A549 (cell line): ENCODE data around the gene IL1RN. TPM values are rescaled to one million over a fixed set of nuclear protein-coding genes. Genes with fewer than 3 reads are reported as not detected.

ENCODE experiments used
- ATAC-seq, 2 experiments: fragments of 200-7000 bp in 1 of 2; fragments of >200 bp in 1 of 2; cut with Nextera tagmentation in 1 of 2; cut with Tn5 transposase in 1 of 2; 3 replicates each; pipeline versions ENCODE4 v1.8.0 to v1.9.1; 2018 to 2020; ENCODE audit warnings: mild to moderate bottlenecking in 1 of 2, moderate library complexity in 1 of 2
- CTCF ChIA-PET: fragments of 300-600 bp; sonication (Branson Sonifier 250); formaldehyde crosslinking; extraction: SDS; loops from one replicate; lab custom pipeline; 2021; ENCODE audit warnings: antibody characterized with exemption, inconsistent platforms; lab: Yijun Ruan, JAX
- POLR2A ChIA-PET: fragments of 350-600 bp; formaldehyde crosslinking; extraction: SDS; loops from one replicate; lab custom pipeline; 2021; ENCODE audit warnings: antibody characterized with exemption, inconsistent platforms; lab: Yijun Ruan, JAX
- DNase-seq, 2 experiments: peaks; one replicate each; pipeline versions ENCODE4 v3.0.0 to v3.0.0-alpha.2; 2011 to 2016; ENCODE audit warnings: low read depth in 1 of 2, low spot score in 1 of 2
- FAIRE-seq: peaks from 2 replicates; lab custom pipeline; 2011; peaks lifted over from hg19 to GRCh38; lab: Jason Lieb, UNC
- H3K27ac ChIP-seq, 2 experiments: fragments of >200 bp; sonication (Bioruptor Twin); formaldehyde crosslinking; 3 replicates each; pipeline ENCODE4 v1.5.1; 2016 to 2017
- H3K4me1 ChIP-seq: fragments of >200 bp; sonication (Bioruptor Twin); formaldehyde crosslinking; 3 replicates; pipeline ENCODE4 v1.6.1; 2016
- H3K4me2 ChIP-seq: fragments of >200 bp; sonication (Bioruptor Twin); formaldehyde crosslinking; 3 replicates; pipeline ENCODE4 v1.6.1; 2016
- H3K4me3 ChIP-seq: fragments of >200 bp; sonication (Bioruptor Twin); formaldehyde crosslinking; 3 replicates; pipeline ENCODE4 v1.5.1; 2016
- H3K9me3 ChIP-seq: fragments of >200 bp; sonication (Bioruptor Twin); formaldehyde crosslinking; 3 replicates; pipeline ENCODE4 v1.6.1; 2016
- ATOH8 ChIP-seq: fragments of 250-450 bp; sonication (Bioruptor Pico); IDR thresholded peaks from 2 replicates; pipeline ENCODE4 v1.5.0; 2020; ENCODE audit warnings: low read depth, mild to moderate bottlenecking, moderate library complexity
- CBX2 ChIP-seq: fragments of 200-600 bp; sonication (generic); IDR thresholded peaks from 2 replicates; pipeline ENCODE4 v1.6.1; 2016; ENCODE audit warnings: low read depth, mild to moderate bottlenecking, borderline replicate concordance
- CHD4 ChIP-seq: fragments of 200-600 bp; sonication (generic); IDR thresholded peaks from 2 replicates; pipeline ENCODE4 v1.6.1; 2016; ENCODE audit warnings: antibody characterized with exemption, mild to moderate bottlenecking, borderline replicate concordance
- EHMT2 ChIP-seq: fragments of 200-600 bp; sonication (generic); IDR thresholded peaks from 2 replicates; pipeline ENCODE4 v1.6.1; 2016; ENCODE audit warnings: antibody characterized with exemption, low read depth, mild to moderate bottlenecking, moderate library complexity
- ELK1 ChIP-seq: fragments of 150-350 bp; IDR thresholded peaks from 2 replicates; pipeline ENCODE4 v1.6.1; 2014; ENCODE audit warnings: low read depth, mild to moderate bottlenecking, low read length
- HOXB13 ChIP-seq: fragments of 250-450 bp; sonication (Bioruptor Pico); IDR thresholded peaks from 2 replicates; pipeline ENCODE4 v1.5.0; 2020; ENCODE audit warnings: low read depth, mild to moderate bottlenecking, moderate library complexity
- MAFK ChIP-seq: fragments of 450-650 bp; IDR thresholded peaks from 2 replicates; pipeline ENCODE4 v1.6.1; 2014; ENCODE audit not compliant: partially characterized antibody
- NFE2L2 ChIP-seq: fragments of 150-350 bp; conservative IDR thresholded peaks from 2 replicates; pipeline ENCODE4 v1.6.1; 2014; ENCODE audit warnings: low read length
- NR3C1 ChIP-seq: fragments of >200 bp; sonication (Bioruptor Twin); formaldehyde crosslinking; IDR thresholded peaks from 3 replicates; pipeline ENCODE4 v1.6.1; 2017
- RAD21 ChIP-seq, 2 experiments: fragments of >200 bp in 1 of 2; sonication (Bioruptor Twin) in 1 of 2; formaldehyde crosslinking in 1 of 2; IDR thresholded peaks in 1 of 2; conservative IDR thresholded peaks in 1 of 2; 2 replicates in 1 of 2; 3 replicates in 1 of 2; pipeline ENCODE4 v1.6.1; 2012 to 2018; ENCODE audit warnings: inconsistent platforms in 1 of 2
- RFX5 ChIP-seq: fragments of 450-650 bp; IDR thresholded peaks from 2 replicates; pipeline ENCODE4 v1.7.1; 2014; ENCODE audit warnings: antibody characterized with exemption, mild to moderate bottlenecking, moderate library complexity
- RNF2 ChIP-seq: fragments of 200-600 bp; sonication (generic); IDR thresholded peaks from 2 replicates; pipeline ENCODE4 v1.6.1; 2016; ENCODE audit warnings: low read depth, mild to moderate bottlenecking, antibody characterized with exemption, moderate library complexity, borderline replicate concordance
- TFCP2L1 ChIP-seq: fragments of 250-450 bp; sonication (Bioruptor Pico); IDR thresholded peaks from 2 replicates; pipeline ENCODE4 v1.5.0; 2021; ENCODE audit warnings: mild to moderate bottlenecking
- WGBS: methylation state at CpG from one replicate; pipeline ENCODE4 v1.1.6; 2017; ENCODE audit errors: missing lambda C conversion rate; 5-methylcytosine and 5-hydroxymethylcytosine counted together
- polyA plus RNA-seq, 4 experiments: library from polyadenylated mRNA; depleted of rRNA in 3 of 4; stranded (reverse); fragments of >200 nt; fragmentation: RNase III in 1 of 4; extraction: RNeasy Plus Mini Kit Qiagen cat#74134 plus additional on column Dnase treatment in 1 of 4; gene quantifications; 2 replicates in 3 of 4; 3 replicates in 1 of 4; pipeline ENCODE4 v1.2.3, GENCODE V29; 2011 to 2017
- TF ChIP-seq, protein P1 (sequence below): fragments of >200 bp; sonication (Bioruptor Twin); formaldehyde crosslinking; IDR thresholded peaks from 3 replicates; pipeline ENCODE4 v1.5.1; 2016
- TF ChIP-seq, protein P2 (sequence below): fragments of 450-650 bp; IDR thresholded peaks from 2 replicates; pipeline ENCODE4 v1.6.1; 2014; ENCODE audit warnings: antibody characterized with exemption

IL1RN gene
- polyA plus RNA-seq, 2 of the 4 experiments (the other 2 are of a cell fraction), result 0.13 TPM; not detected in 1

GRCh38 chr2:113084249-113085000, 43.0 kb upstream of the IL1RN start (continued):
- TF ChIP-seq, protein P1, sequence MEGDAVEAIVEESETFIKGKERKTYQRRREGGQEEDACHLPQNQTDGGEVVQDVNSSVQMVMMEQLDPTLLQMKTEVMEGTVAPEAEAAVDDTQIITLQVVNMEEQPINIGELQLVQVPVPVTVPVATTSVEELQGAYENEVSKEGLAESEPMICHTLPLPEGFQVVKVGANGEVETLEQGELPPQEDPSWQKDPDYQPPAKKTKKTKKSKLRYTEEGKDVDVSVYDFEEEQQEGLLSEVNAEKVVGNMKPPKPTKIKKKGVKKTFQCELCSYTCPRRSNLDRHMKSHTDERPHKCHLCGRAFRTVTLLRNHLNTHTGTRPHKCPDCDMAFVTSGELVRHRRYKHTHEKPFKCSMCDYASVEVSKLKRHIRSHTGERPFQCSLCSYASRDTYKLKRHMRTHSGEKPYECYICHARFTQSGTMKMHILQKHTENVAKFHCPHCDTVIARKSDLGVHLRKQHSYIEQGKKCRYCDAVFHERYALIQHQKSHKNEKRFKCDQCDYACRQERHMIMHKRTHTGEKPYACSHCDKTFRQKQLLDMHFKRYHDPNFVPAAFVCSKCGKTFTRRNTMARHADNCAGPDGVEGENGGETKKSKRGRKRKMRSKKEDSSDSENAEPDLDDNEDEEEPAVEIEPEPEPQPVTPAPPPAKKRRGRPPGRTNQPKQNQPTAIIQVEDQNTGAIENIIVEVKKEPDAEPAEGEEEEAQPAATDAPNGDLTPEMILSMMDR, result peak; percentile 50
- TF ChIP-seq, protein P2, sequence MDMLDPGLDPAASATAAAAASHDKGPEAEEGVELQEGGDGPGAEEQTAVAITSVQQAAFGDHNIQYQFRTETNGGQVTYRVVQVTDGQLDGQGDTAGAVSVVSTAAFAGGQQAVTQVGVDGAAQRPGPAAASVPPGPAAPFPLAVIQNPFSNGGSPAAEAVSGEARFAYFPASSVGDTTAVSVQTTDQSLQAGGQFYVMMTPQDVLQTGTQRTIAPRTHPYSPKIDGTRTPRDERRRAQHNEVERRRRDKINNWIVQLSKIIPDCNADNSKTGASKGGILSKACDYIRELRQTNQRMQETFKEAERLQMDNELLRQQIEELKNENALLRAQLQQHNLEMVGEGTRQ, result peak; percentile 31; the same call in 1 of the 2 replicates
- TF ChIP-seq MAFK, result no peak
- TF ChIP-seq NFE2L2, result no peak

- no peak overlapping the region for H3K27ac ChIP-seq
- WGBS, result 19% methylated on average over 2 of the region's 2 CpGs
- no peak for ATAC-seq
These were observed 41.9 kb upstream of the IL1RN start for GRCh38 chr2:113085542-113085941.

GRCh38 chr2:113088213-113088992, 39.0 kb upstream of the IL1RN start:
- ATAC-seq (peak in 1 of 2 experiments; percentile 51; a peak in 1 of 6 replicates), DNase-seq (no peak), FAIRE-seq (no peak)
- no peak for TF ChIP-seq CHD4
- no peak for TF ChIP-seq RNF2
- no peak for TF ChIP-seq ATOH8
- TF ChIP-seq CBX2, result no peak
- TF ChIP-seq EHMT2, result no peak
- CTCF ChIA-PET, result interaction anchor here (1.2 to 6.5 kb wide), 4 partner anchors 10 to 302 kb away, joined by 3 to 44 read pairs (median 7); no protein-coding TSS in a partner anchor
- Histone ChIP-seq H3K4me2 (no peak overlapping the region), H3K4me3 (no peak overlapping the region), H3K9me3 (peaks cover 5% of the 10 kb centered on the region; the same call in 2 of the 3 replicates), H3K27ac (no peak overlapping the region), H3K4me1 (no peaks in the 10 kb centered on the region)
- POLR2A ChIA-PET, result no interaction called here

More at GRCh38 chr2:113085542-113085941, 41.9 kb upstream of the IL1RN start:
- H3K9me3 ChIP-seq, result peaks cover 5% of the 10 kb centered on the region; the same call in 2 of the 3 replicates
- H3K4me1 ChIP-seq, result no peaks in the 10 kb centered on the region
- TF ChIP-seq ELK1, result no peak
- no peak for DNase-seq
- no peak overlapping the region for H3K4me3 ChIP-seq
- ChIA-PET CTCF (interaction anchor here (0.6 to 12.9 kb wide), 5 partner anchors 14 to 336 kb away, joined by 4 to 150 read pairs (median 6); no protein-coding TSS in a partner anchor), POLR2A (no interaction called here)
- H3K4me2 ChIP-seq, result no peak overlapping the region
- no peak for FAIRE-seq

DNA sequence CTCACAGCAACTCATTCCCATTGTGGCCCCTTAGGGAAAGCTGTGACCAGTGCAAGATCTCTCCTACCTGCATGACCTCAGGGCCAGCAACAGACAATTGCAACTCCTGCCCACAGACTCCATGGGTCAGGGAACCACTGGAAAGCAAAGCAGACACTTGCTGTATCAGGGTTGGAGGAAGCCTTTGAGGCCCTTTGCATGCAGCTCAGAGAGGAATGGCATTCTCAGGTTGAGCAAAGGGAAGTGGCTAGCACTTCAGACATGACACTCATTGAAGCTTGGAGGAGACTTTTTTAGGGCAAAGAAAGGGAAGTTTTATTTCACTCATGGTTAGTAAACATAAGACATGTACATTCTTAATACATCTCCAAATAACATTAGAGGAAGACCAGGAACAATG, 37.5 kb upstream of the IL1RN start:
- ChIA-PET POLR2A (no interaction called here), CTCF (interaction anchor here (0.5 to 6.5 kb wide), 7 partner anchors 11 to 300 kb away, joined by 3 to 44 read pairs (median 4); no protein-coding TSS in a partner anchor)

More for the DNA sequence above, 37.5 kb upstream of the IL1RN start:
- ATAC-seq (no peak), FAIRE-seq (no peak), DNase-seq (no peak)
- peaks cover 9% of the 10 kb centered on the region for H3K9me3 ChIP-seq
- TF ChIP-seq NR3C1 (no peak), TFCP2L1 (CRISPR knock-in tag) (no peak), RAD21 (conservative IDR thresholded peaks at IDR 0.05 in 1 of 2, IDR thresholded peaks at IDR 0.05 in 1 of 2) (no peak), RFX5 (no peak), HOXB13 (CRISPR knock-in tag) (no peak)
- TF ChIP-seq, protein P1, result no peak
- H3K4me2 ChIP-seq, result no peak overlapping the region
- no peaks in the 10 kb centered on the region for H3K4me1 ChIP-seq
- no peak overlapping the region for H3K27ac ChIP-seq
- H3K4me3 ChIP-seq, result no peak overlapping the region
